RWPE1 (cell line): Measurements from ENCODE around the gene MTHFR.
A peak's percentile ranks its signal among the peaks of the same experiment; 100 is the strongest.

Experiments
- CTCF ChIA-PET: fragments of 350-600 bp; sonication (Branson Sonifier 250); formaldehyde crosslinking; extraction: SDS; loops from one replicate; lab custom pipeline; 2021; lab: Yijun Ruan, JAX
- POLR2A ChIA-PET: fragments of 400-600 bp; formaldehyde crosslinking; extraction: SDS; loops from one replicate; lab custom pipeline; 2020; ENCODE audit warnings: antibody characterized with exemption; ENCODE audit not compliant: low non-redundant PET; lab: Yijun Ruan, JAX
- DNase-seq: peaks from one replicate; pipeline ENCODE4 v3.0.0; 2012; ENCODE audit warnings: low spot score
- H3K27ac ChIP-seq: fragments of 450-650 bp; 2 replicates; pipeline ENCODE4 v1.5.1; 2017
- CTCF ChIP-seq: fragments of 450-650 bp; conservative IDR thresholded peaks from 2 replicates; pipeline ENCODE4 v1.5.1; 2017; ENCODE audit warnings: low read depth, mild to moderate bottlenecking

The MTHFR gene

GRCh38 chr1:11736746-11737639 lies 68.8 kb downstream of the MTHFR start:
- peak; percentile 87 for DNase-seq
- POLR2A ChIA-PET, result interaction anchor here (0.5 kb wide), 1 partner anchor 19 kb away, joined by 3 read pairs; no protein-coding TSS in a partner anchor
- no peak for TF ChIP-seq CTCF
- CTCF ChIA-PET, result interaction anchor here (0.5 kb wide), 1 partner anchor 60 kb away, joined by 6 read pairs; no protein-coding TSS in a partner anchor
- peak overlapping the region; percentile 98 for H3K27ac ChIP-seq

- no peak for TF ChIP-seq CTCF
- peak within 1 kb of the TSS; percentile 98 for H3K27ac ChIP-seq
- POLR2A ChIA-PET, result interaction anchor here (0.5 kb wide), 1 partner anchor 26 kb away, joined by 3 read pairs; no protein-coding TSS in a partner anchor
- DNase-seq, result peak; percentile 91
- CTCF ChIA-PET, result interaction anchor here (0.6 to 0.9 kb wide), 2 partner anchors 16 to 94 kb away, joined by 3 to 5 read pairs; no protein-coding TSS in a partner anchor
Measured at GRCh38 chr1:11735854-11736745, 69.7 kb downstream of the MTHFR start, which contains the start of gene AGTRAP. TSS of gene AGTRAP (plus strand) at chr1:11736136. CDS start at chr1:11736209, 73 bp downstream.
